Effector memory CD4-positive, alpha-beta T cell (primary cell): ENCODE measurements around the gene CERKL.

Experiments
- DNase-seq, 3 donors: peaks; one replicate each; pipeline ENCODE4 v3.0.0-alpha.2; 2020
- H3K27ac ChIP-seq: 2 replicates; pipeline ENCODE4 v1.7.0; 2013; ENCODE audit warnings: mild to moderate bottlenecking, low read length, moderate library complexity; ENCODE audit not compliant: insufficient read depth, poor library complexity, severe bottlenecking
- H3K27me3 ChIP-seq: replicated peaks from 2 replicates; pipeline ENCODE4 v1.7.0; 2013; ENCODE audit warnings: mild to moderate bottlenecking, low read length; ENCODE audit not compliant: insufficient read depth, control insufficient read depth, poor library complexity, severe bottlenecking
- H3K36me3 ChIP-seq: 2 replicates; pipeline ENCODE4 v1.7.0; 2013; ENCODE audit warnings: mild to moderate bottlenecking, low read length, moderate library complexity; ENCODE audit not compliant: control insufficient read depth, insufficient read depth
- H3K4me1 ChIP-seq: 2 replicates; pipeline ENCODE4 v1.7.0; 2013; ENCODE audit warnings: low read length, mild to moderate bottlenecking; ENCODE audit not compliant: control insufficient read depth, insufficient read depth, poor library complexity, severe bottlenecking
- H3K4me3 ChIP-seq: 2 replicates; pipeline ENCODE4 v1.7.0; 2013; ENCODE audit warnings: low read length, low read depth, mild to moderate bottlenecking; ENCODE audit not compliant: insufficient read depth, poor library complexity, severe bottlenecking
- H3K9me3 ChIP-seq: 2 replicates; pipeline ENCODE4 v1.7.0; 2013; ENCODE audit warnings: mild to moderate bottlenecking, low read length, moderate library complexity; ENCODE audit not compliant: control insufficient read depth

CERKL gene

GRCh38 chr2:181607629-181608590, 49.0 kb downstream of the CERKL start:
- DNase-seq: no peak
- no peaks in the 10 kb centered on the region for H3K36me3 ChIP-seq
- no peaks in the 10 kb centered on the region for H3K4me1 ChIP-seq
- H3K4me3 ChIP-seq: no peak overlapping the region
- H3K27me3 ChIP-seq: no peaks in the 10 kb centered on the region
- H3K27ac ChIP-seq: no peak overlapping the region
- no peaks in the 10 kb centered on the region for H3K9me3 ChIP-seq

GRCh38 chr2:181605889-181606837, 50.7 kb downstream of the CERKL start:
- H3K4me1 ChIP-seq: no peaks in the 10 kb centered on the region
- no peak overlapping the region for H3K4me3 ChIP-seq
- no peak overlapping the region for H3K27ac ChIP-seq
- no peaks in the 10 kb centered on the region for H3K36me3 ChIP-seq
- no peaks in the 10 kb centered on the region for H3K27me3 ChIP-seq
- DNase-seq: no peak
- H3K9me3 ChIP-seq: no peaks in the 10 kb centered on the region

DNA sequence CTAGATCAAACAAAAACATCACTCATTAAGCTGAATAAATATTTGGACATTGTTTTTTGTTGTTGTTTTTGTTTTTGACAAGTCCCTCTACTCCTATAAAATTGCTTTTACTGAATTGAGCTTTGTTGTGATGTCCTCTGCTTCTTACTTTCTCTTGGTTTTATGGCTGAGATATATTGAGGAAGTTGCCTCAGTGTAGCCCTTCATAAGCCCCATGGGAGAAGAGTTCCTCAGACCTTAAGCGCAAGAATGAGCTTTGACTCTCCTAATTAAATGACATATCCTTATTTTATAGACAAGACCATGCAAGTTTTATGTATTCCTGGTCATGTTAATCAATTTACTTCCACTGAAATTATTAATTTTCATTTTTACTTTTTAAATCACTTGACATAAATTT, 54.9 kb downstream of the CERKL start:
- H3K9me3 ChIP-seq: no peaks in the 10 kb centered on the region
- DNase-seq: no peak
- no peaks in the 10 kb centered on the region for H3K27me3 ChIP-seq
- H3K4me3 ChIP-seq: no peak overlapping the region
- no peak overlapping the region for H3K27ac ChIP-seq
- H3K4me1 ChIP-seq: no peaks in the 10 kb centered on the region
- H3K36me3 ChIP-seq: no peaks in the 10 kb centered on the region

DNA sequence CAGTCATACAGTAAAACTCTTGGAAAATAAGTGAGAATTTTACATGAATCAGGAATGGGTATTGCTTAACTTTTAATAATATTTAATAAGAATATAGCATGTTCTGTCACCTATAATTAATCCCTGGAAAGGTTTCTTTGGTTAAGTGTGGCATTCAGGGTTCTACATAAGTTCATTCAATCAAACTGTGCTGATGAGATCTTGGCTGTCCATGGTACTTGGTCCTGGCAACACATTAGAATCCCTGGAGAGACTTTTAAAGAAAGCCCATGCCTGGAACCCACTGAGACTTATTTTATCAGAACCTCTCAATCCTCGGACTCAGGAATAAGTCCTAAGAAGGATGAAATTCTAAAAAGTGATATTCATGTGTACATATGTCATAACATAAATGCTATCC, 60.3 kb downstream of the CERKL start:
- no peaks in the 10 kb centered on the region for H3K27me3 ChIP-seq
- H3K36me3 ChIP-seq: no peaks in the 10 kb centered on the region
- no peaks in the 10 kb centered on the region for H3K9me3 ChIP-seq
- H3K27ac ChIP-seq: no peak overlapping the region
- H3K4me3 ChIP-seq: no peak overlapping the region
- DNase-seq: no peak
- H3K4me1 ChIP-seq: no peaks in the 10 kb centered on the region

- H3K36me3 ChIP-seq: no peaks in the 10 kb centered on the region
- H3K4me1 ChIP-seq: no peaks in the 10 kb centered on the region
- DNase-seq: no peak
- H3K27ac ChIP-seq: no peak overlapping the region
- no peaks in the 10 kb centered on the region for H3K9me3 ChIP-seq
- H3K4me3 ChIP-seq: no peak overlapping the region
- H3K27me3 ChIP-seq: no peaks in the 10 kb centered on the region
Measured at GRCh38 chr2:181594322-181594721, 62.6 kb downstream of the CERKL start.

DNA sequence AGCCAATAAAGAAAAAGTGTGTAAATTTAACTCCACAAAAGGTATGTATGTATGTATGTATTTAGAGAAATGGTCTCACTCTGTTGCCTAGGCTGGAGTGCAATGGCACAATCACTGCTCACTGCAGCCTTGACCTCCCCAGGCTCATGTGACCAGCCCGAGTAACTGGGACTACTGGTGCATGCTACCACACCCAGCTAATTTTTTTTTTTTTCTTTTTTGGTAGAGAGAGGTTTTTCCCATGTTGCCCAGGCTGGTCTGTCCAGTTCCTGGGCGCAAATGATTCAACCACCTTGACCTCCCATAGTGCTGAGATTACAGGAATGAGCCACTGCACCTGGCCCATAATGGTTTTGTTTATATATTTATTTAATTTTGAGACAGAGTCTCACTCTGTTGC, 67.1 kb downstream of the CERKL start:
- Histone ChIP-seq H3K4me3 (no peak overlapping the region), H3K27me3 (no peaks in the 10 kb centered on the region), H3K36me3 (no peaks in the 10 kb centered on the region), H3K4me1 (peaks cover 3% of the 10 kb centered on the region), H3K27ac (no peak overlapping the region), H3K9me3 (no peaks in the 10 kb centered on the region)
- DNase-seq: no peak

- H3K4me1 ChIP-seq: peaks cover 3% of the 10 kb centered on the region
- no peaks in the 10 kb centered on the region for H3K36me3 ChIP-seq
- no peak overlapping the region for H3K27ac ChIP-seq
- H3K27me3 ChIP-seq: no peaks in the 10 kb centered on the region
- H3K4me3 ChIP-seq: no peak overlapping the region
- H3K9me3 ChIP-seq: no peaks in the 10 kb centered on the region
- no peak for DNase-seq
Measured at GRCh38 chr2:181588546-181588945, 68.4 kb downstream of the CERKL start.

- Histone ChIP-seq H3K27ac (no peak overlapping the region), H3K27me3 (no peaks in the 10 kb centered on the region), H3K9me3 (no peaks in the 10 kb centered on the region), H3K4me1 (peaks cover 3% of the 10 kb centered on the region), H3K4me3 (no peak overlapping the region), H3K36me3 (no peaks in the 10 kb centered on the region)
- no peak for DNase-seq
Measured at GRCh38 chr2:181586569-181587081, 70.3 kb downstream of the CERKL start.

DNA sequence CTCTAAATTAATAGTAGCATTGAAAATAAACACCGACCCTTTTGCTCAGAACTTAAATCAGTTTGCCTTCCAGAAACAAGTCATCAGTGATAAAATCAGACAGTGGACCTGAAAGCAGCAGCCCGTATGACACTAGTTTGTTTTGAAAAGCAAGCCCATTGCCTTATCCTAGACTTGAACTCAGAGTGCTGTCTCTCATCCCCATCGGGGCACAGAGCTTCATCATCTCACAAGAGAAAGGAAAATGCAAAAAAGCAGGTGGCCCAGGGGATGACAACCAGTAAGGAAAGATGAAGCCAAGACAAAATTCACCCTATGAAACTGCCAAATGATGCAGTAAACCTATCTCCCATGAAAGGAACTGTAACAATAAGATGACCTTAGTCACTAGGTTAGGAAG, 71.2 kb downstream of the CERKL start:
- no peak overlapping the region for H3K27ac ChIP-seq

More for the DNA sequence above, 71.2 kb downstream of the CERKL start:
- Histone ChIP-seq H3K4me1 (peaks cover 3% of the 10 kb centered on the region), H3K27me3 (no peaks in the 10 kb centered on the region), H3K36me3 (no peaks in the 10 kb centered on the region), H3K9me3 (no peaks in the 10 kb centered on the region), H3K4me3 (no peak overlapping the region)
- DNase-seq: no peak
